Body of pancreas (tissue), 4 donors: ENCODE results near the gene DNALI1. TPM values are rescaled to one million over a fixed set of nuclear protein-coding genes. Genes with fewer than 3 reads are reported as not detected.
"Not testable (repeated sequence)": the region's sequence is repeated elsewhere in the genome, so short reads cannot be mapped to it uniquely, and the experiment has no call there.

Source experiments
- ATAC-seq: fragments of 150-250 bp; one replicate; pipeline ENCODE4 v1.9.1; 2016
- DNase-seq, 4 donors: peaks; one replicate each; pipeline ENCODE4 v3.0.0-alpha.2; 2019
- H3K27ac ChIP-seq, 4 donors: fragments of 200-600 bp; sonication (generic); 1 replicate in 3 of 4; 2 replicates in 1 of 4; pipeline versions ENCODE4 v1.5.1 to v1.6.1; 2016 to 2019; ENCODE audit warnings: mild to moderate bottlenecking in 1 of 4, mixed read lengths in 1 of 4, moderate library complexity in 1 of 4
- H3K27me3 ChIP-seq, 2 donors: fragments of 200-600 bp; sonication (generic); one replicate each; pipeline ENCODE4 v1.6.0; 2016; ENCODE audit warnings: mild to moderate bottlenecking in 1 of 2
- H3K36me3 ChIP-seq, 2 donors: fragments of 200-600 bp; sonication (generic); replicated peaks in 1 of 2; 2 replicates each; pipeline ENCODE4 v1.5.1; 2016; ENCODE audit warnings: low read depth in 2 of 2; ENCODE audit not compliant: insufficient read depth in 1 of 2
- H3K4me1 ChIP-seq: fragments of 200-600 bp; sonication (generic); one replicate; pipeline ENCODE4 v1.6.0; 2016
- H3K4me3 ChIP-seq, 2 donors: fragments of 200-600 bp; sonication (generic); 1 replicate in 1 of 2; 2 replicates in 1 of 2; pipeline ENCODE4 v1.5.1; 2016 to 2019
- H3K9me3 ChIP-seq, 3 donors: fragments of 200-600 bp; sonication (generic); 1 replicate in 2 of 3; 2 replicates in 1 of 3; pipeline ENCODE4 v1.5.1; 2016
- POLR2A ChIP-seq, 3 donors: fragments of 450-650 bp; IDR thresholded peaks; one replicate each; pipeline ENCODE4 v1.6.1; 2016; ENCODE audit warnings: antibody characterized with exemption in 3 of 3, mild to moderate bottlenecking in 2 of 3
- WGBS, 2 donors: methylation state at CpG; one replicate each; pipeline ENCODE4 v1.1.5; 2017; 5-methylcytosine and 5-hydroxymethylcytosine counted together
- intact Hi-C: fragments of 100-400 bp; cut with DNase I; formaldehyde crosslinking; loops from one replicate; pipeline ENCODE4 v1.15.1; 2023
- total RNA-seq, 2 donors: library from RNA; depleted of rRNA; stranded (reverse); fragments of >200 nt; gene quantifications; one replicate each; pipeline ENCODE4 v1.1.0, GENCODE V29; 2016
- TF ChIP-seq, protein P1 (sequence below), 7 experiments: fragments of 450-650 bp in 4 of 7; fragments of 200-600 bp in 3 of 7; sonication (generic) in 3 of 7; IDR thresholded peaks; one replicate each; pipeline ENCODE4 v1.5.1; 2016 to 2019; ENCODE audit warnings: antibody characterized with exemption in 7 of 7

Gene DNALI1
- total RNA-seq, 2 donors from 2014 or later: 16.5 to 19.5 TPM

DNA sequence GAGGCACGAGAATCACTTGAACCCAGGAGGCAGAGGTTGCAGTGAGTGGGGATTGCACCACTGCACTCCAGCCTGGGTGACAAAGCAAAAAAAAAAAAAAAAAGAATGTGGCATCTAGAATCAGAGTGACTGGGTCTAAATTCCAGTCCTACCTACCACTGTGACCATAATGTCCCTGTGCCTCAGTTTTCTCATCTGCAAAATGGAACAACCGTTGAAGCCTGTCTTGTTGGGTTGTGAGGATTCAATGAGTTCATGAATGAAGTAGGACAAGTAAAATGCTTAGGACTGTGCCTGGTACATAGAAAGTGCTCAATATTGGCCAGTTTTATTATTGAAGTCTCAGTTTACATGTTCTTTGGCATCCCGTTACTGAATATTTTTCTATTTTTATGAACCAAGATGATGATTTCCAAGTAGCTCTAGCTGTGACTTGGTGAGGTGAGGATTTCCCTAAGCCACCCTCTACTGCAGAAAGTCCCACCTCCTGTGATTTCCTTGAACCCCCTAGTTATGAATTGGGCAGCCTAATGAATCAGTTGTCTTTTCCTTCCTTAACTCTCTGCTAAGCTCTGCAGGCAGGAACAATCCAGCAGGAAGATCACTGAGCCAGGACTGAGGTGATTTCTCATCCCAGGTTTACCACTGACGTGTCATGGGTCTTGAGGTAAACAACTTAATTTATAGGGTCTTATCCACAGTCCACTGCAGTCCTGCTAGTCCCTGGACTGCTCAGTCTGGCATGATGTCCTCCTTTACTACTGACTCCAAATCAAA is 23.2 kb upstream of the DNALI1 start:
- no peaks in the 10 kb centered on the region for H3K9me3 ChIP-seq
- intact Hi-C loops: no loop called here
- no peak for TF ChIP-seq POLR2A (IDR thresholded peaks at IDR 0.05)
- TF ChIP-seq, protein P1, sequence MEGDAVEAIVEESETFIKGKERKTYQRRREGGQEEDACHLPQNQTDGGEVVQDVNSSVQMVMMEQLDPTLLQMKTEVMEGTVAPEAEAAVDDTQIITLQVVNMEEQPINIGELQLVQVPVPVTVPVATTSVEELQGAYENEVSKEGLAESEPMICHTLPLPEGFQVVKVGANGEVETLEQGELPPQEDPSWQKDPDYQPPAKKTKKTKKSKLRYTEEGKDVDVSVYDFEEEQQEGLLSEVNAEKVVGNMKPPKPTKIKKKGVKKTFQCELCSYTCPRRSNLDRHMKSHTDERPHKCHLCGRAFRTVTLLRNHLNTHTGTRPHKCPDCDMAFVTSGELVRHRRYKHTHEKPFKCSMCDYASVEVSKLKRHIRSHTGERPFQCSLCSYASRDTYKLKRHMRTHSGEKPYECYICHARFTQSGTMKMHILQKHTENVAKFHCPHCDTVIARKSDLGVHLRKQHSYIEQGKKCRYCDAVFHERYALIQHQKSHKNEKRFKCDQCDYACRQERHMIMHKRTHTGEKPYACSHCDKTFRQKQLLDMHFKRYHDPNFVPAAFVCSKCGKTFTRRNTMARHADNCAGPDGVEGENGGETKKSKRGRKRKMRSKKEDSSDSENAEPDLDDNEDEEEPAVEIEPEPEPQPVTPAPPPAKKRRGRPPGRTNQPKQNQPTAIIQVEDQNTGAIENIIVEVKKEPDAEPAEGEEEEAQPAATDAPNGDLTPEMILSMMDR (IDR thresholded peaks at IDR 0.05): no peak
- H3K36me3 ChIP-seq: peaks cover 0 to 8% of the 10 kb centered on the region in 2 donors
- peak overlapping the region; percentile 84 to 90 (median 87) for H3K27ac ChIP-seq
- ATAC-seq (no peak), DNase-seq (peak in 1 of 4 donors; percentile 9)
- peaks cover 41% of the 10 kb centered on the region for H3K4me1 ChIP-seq
- H3K4me3 ChIP-seq: no peak overlapping the region
- 93 to 94% methylated on average over 4 of the region's 4 CpGs for WGBS, 2 donors
- no peaks in the 10 kb centered on the region for H3K27me3 ChIP-seq

DNA sequence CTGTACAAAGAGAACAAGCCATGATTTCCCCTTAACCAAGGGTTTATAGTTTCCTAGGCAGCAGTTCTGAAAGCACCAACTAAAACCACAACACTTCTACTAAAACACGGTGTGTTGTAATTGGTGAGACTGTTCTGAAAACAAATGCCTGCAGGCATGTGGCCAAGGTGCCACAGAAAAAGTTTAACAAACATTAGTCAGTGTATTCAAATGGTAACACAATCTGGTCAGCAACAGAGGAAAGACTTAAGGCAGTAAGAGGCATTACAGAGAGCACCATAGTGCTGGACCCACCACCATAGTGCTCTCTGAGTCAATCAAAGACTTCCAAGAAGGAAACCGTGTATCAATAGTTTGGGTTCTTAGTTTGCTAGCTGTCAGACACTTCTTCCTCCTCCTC is 19.4 kb upstream of the DNALI1 start:
- 56 to 59% methylated on average over 2 of the region's 2 CpGs for WGBS, 2 donors
- DNase-seq (peak; percentile 16 to 65 (median 29)), ATAC-seq (no peak)
- Histone ChIP-seq H3K27me3 (no peaks in the 10 kb centered on the region), H3K4me1 (peaks cover 41% of the 10 kb centered on the region), H3K36me3 (peaks cover 4 to 25% of the 10 kb centered on the region in 2 donors), H3K27ac (peak overlapping the region in 3 of 4 donors; percentile 46 to 56 (median 47)), H3K4me3 (no peak overlapping the region), H3K9me3 (no peaks in the 10 kb centered on the region)
- no peak for TF ChIP-seq POLR2A (IDR thresholded peaks at IDR 0.05)
- TF ChIP-seq, protein P1 (IDR thresholded peaks at IDR 0.05): no peak
- intact Hi-C loops: no loop called here

DNA sequence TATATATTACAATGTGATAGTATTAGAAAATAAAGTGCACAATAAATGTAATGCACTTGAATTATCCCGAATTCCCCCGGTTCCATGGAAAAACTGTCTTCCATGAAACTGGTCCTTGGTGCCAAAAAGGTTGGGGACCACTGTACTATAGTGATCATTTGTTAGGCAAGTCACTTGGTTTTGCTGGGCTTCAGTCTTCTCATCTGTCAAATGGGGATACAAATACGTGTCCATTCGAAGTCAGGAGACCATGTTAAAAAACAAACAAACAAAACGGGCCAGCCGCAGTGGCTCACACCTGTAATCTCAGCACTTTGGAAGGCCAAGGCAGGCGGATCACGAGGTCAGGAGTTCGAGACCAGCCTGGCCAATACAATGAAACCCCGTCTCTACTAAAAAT is 17.6 kb upstream of the DNALI1 start:
- DNase-seq, H3K9me3 ChIP-seq, ATAC-seq, H3K27ac ChIP-seq, H3K27me3 ChIP-seq, intact Hi-C loops, H3K4me3 ChIP-seq: not testable (repeated sequence)
- Histone ChIP-seq H3K36me3 (peaks cover 4 to 25% of the 10 kb centered on the region in 2 donors), H3K4me1 (peaks cover 25% of the 10 kb centered on the region)
- 92% methylated on average over 10 of the region's 10 CpGs for WGBS, 2 donors

DNA sequence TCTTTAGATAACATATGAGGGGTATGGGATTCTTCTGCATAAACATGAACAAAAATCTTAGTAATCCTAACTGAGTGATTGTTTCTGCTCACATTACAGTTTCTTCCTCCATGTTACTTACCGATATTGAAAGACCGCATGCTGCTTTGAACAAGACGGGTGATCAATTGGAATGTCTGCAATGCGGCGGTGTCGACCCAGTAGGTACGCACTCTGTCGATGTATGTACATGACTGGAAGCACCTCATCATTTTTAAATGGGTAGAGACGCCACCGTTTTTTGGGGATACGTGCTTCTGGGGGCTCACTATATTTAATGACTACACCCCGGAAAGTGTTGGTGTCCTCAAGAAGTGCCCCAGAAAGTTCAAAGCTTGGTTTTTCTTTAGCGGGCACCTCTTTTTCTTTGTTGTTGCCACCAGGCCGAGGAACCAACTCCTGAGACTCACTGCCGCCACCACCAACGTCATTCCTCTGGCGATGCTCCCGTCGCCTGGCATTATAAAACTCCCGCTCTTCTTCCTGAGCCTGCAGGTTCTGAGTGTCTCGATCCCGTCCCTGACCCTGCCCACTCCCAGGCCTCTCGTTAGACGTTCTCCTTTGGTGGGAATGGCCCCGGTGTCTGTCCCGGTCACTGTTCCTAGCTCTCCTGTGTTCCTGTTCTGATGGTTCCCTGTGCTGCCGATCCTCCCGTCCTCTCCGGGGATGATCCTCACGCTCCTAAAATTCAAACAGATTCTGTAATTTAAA is 16.5 kb upstream of the DNALI1 start:
- ATAC-seq (no peak), DNase-seq (no peak)
- H3K36me3 ChIP-seq: peaks cover 4 to 26% of the 10 kb centered on the region in 2 donors
- H3K27me3 ChIP-seq: no peaks in the 10 kb centered on the region
- TF ChIP-seq POLR2A (IDR thresholded peaks at IDR 0.05): no peak
- TF ChIP-seq, protein P1 (IDR thresholded peaks at IDR 0.05): no peak
- H3K4me3 ChIP-seq: no peak overlapping the region
- WGBS, 2 donors: 93 to 95% methylated on average over 30 of the region's 30 CpGs
- H3K27ac ChIP-seq: no peak overlapping the region
- intact Hi-C loops: no loop called here
- H3K4me1 ChIP-seq: peaks cover 17% of the 10 kb centered on the region
- no peaks in the 10 kb centered on the region for H3K9me3 ChIP-seq

DNA sequence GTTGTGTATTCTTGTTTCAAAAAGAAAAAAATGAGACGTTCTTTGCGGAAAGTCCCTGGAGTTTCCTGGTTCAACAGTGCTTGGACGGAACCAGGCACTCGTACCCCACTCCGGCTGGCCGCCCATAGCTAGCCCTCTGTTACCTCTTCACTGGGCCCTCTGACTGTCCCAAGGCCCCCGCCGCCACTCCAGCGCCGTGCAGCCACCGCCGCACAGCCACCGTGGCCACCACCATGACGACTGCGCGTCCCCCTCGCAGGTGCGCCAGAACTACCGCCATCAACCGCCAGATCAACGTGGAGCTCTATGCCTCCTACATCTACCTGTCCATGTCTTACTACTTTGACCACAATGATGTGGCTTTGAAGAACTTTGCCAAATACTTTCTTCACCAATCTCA is 12.2 kb upstream of the DNALI1 start:
- intact Hi-C loops: no loop called here
- ATAC-seq (no peak), DNase-seq (peak in 1 of 4 donors; percentile 7)
- H3K9me3 ChIP-seq: no peaks in the 10 kb centered on the region
- H3K27ac ChIP-seq: no peak overlapping the region
- TF ChIP-seq, protein P1 (IDR thresholded peaks at IDR 0.05): no peak
- no peak for TF ChIP-seq POLR2A (IDR thresholded peaks at IDR 0.05)
- no peaks in the 10 kb centered on the region for H3K27me3 ChIP-seq
- no peaks in the 10 kb centered on the region for H3K4me1 ChIP-seq
- 93 to 96% methylated on average over 21 of the region's 21 CpGs for WGBS, 2 donors
- H3K36me3 ChIP-seq: peaks cover 2 to 9% of the 10 kb centered on the region in 2 donors
- H3K4me3 ChIP-seq: no peak overlapping the region
